ENCODE data around the gene KRT13.

Gene KRT13

GRCh38 chr17:41518789-41519449, 13.5 kb upstream of the KRT13 start, which contains the start of gene KRT15:
TSS of gene KRT15 (minus strand) at chr17:41518890. CDS start at chr17:41518827, 63 bp downstream.
- no peak for DNase-seq

GRCh38 chr17:41518031-41518430, 12.6 kb upstream of the KRT13 start:
- no peak for DNase-seq

- no peak for DNase-seq
Measured at GRCh38 chr17:41516830-41517283, 11.4 kb upstream of the KRT13 start.

- no peak for DNase-seq
Measured at GRCh38 chr17:41516147-41516829, 10.9 kb upstream of the KRT13 start.

GRCh38 chr17:41513168-41513547, 7.7 kb upstream of the KRT13 start:
- DNase-seq = no peak

GRCh38 chr17:41512546-41513167, 7.2 kb upstream of the KRT13 start:
- DNase-seq = no peak

GRCh38 chr17:41511716-41512115, 6.3 kb upstream of the KRT13 start:
- no peak for DNase-seq

- DNase-seq = no peak
Measured at GRCh38 chr17:41511116-41511515, 5.7 kb upstream of the KRT13 start.

GRCh38 chr17:41510251-41511065, 5.0 kb upstream of the KRT13 start:
- DNase-seq = no peak

GRCh38 chr17:41507315-41507880, 2.0 kb upstream of the KRT13 start:
- DNase-seq = no peak

- no peak for DNase-seq
Measured at GRCh38 chr17:41505809-41506767, 676 bp upstream of the KRT13 start.

- DNase-seq = no peak
Measured at GRCh38 chr17:41504246-41504977, 1.0 kb downstream of the KRT13 start.

- DNase-seq = no peak
Measured at GRCh38 chr17:41503202-41503601, 2.2 kb downstream of the KRT13 start.

GRCh38 chr17:41500131-41500911, 5.1 kb downstream of the KRT13 start:
- DNase-seq = peak; percentile 8

GRCh38 chr17:41499714-41500113, 5.7 kb downstream of the KRT13 start:
- DNase-seq = no peak

GRCh38 chr17:41498276-41498675, 7.1 kb downstream of the KRT13 start:
- peak; percentile 26 for DNase-seq

GRCh38 chr17:41496803-41497484, 8.5 kb downstream of the KRT13 start:
- DNase-seq = peak; percentile 77

- no peak for DNase-seq
Measured at GRCh38 chr17:41494524-41494923, 10.9 kb downstream of the KRT13 start.

GRCh38 chr17:41492771-41493170, 12.6 kb downstream of the KRT13 start:
- no peak for DNase-seq
